Measurements from ENCODE around the gene GAS2L1.

GAS2L1 gene

GRCh38 chr22:29359469-29359868 is 53.0 kb downstream of the GAS2L1 start:
- no peak overlapping the region for H3K4me3 ChIP-seq (ENCODE audit: low read length)
- TF ChIP-seq, protein P1, sequence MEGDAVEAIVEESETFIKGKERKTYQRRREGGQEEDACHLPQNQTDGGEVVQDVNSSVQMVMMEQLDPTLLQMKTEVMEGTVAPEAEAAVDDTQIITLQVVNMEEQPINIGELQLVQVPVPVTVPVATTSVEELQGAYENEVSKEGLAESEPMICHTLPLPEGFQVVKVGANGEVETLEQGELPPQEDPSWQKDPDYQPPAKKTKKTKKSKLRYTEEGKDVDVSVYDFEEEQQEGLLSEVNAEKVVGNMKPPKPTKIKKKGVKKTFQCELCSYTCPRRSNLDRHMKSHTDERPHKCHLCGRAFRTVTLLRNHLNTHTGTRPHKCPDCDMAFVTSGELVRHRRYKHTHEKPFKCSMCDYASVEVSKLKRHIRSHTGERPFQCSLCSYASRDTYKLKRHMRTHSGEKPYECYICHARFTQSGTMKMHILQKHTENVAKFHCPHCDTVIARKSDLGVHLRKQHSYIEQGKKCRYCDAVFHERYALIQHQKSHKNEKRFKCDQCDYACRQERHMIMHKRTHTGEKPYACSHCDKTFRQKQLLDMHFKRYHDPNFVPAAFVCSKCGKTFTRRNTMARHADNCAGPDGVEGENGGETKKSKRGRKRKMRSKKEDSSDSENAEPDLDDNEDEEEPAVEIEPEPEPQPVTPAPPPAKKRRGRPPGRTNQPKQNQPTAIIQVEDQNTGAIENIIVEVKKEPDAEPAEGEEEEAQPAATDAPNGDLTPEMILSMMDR (conservative IDR thresholded peaks at IDR 0.05; ENCODE audit: low read depth, low read length) = peak; percentile 83
- no peak for DNase-seq (ENCODE audit: low read depth)
